AG10803 (cell line): ENCODE data around the gene GORASP1.

Source experiments
- DNase-seq: peaks from one replicate; pipeline ENCODE4 v3.0.0; 2010; ENCODE audit warnings: low read depth
- H3K4me3 ChIP-seq: 2 replicates; pipeline ENCODE4 v1.5.1; 2011; ENCODE audit warnings: mild to moderate bottlenecking, low read length, control low read depth
- TF ChIP-seq, protein P1 (sequence below): conservative IDR thresholded peaks from 2 replicates; pipeline ENCODE4 v1.5.1; 2011; ENCODE audit warnings: mild to moderate bottlenecking, low read length, control low read depth, inconsistent platforms

The GORASP1 gene

DNA sequence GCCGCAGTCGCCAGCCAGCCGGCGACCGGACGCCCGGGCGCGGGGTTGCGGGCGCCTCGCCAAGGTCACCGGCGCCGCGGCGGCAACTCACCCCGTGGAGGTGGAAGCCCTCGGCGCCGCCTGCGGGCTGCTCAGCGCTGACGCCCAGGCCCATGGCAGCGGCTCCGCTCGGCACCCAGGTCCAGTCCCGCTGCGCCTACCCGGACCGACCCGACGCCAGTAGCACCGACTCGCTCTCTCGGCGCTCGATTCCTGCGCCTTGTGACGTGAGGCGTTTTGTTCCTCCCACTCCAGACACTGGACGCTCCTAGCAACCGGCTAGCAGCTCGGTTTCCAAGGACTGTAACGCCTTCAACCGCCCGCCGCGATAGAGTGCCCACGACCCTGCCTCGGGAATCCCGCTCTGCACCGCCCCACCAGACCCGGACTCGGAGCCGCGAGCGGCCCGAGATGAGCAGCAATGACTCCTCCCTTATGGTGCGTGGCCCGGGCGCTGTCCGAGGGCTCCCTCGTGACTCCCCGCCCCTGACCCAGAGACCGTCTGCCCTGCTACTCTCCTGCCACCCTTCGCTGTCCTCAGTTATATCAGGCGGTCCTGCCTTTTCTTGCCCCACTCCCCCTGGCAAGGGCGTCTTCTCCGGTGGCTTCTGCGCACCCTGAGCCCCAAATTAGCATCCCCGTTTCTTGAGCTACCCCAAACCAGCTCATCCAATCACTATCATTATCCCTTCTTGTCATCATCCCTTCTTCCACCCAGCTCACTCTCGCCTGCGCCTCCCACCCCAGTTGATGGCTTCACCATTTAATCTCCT is at the start of gene GORASP1, which contains the start of gene TTC21A:
GORASP1 (minus strand) TSS at position 240 of the 812 bp plus-strand sequence; CDS start at position 154, 86 bp downstream.
TTC21A (plus strand) TSS at position 293 of the 812 bp plus-strand sequence; CDS start at position 451, 158 bp downstream.
- DNase-seq = peak; percentile 86
- H3K4me3 ChIP-seq = peak within 1 kb of the TSS; percentile 95
- TF ChIP-seq, protein P1, sequence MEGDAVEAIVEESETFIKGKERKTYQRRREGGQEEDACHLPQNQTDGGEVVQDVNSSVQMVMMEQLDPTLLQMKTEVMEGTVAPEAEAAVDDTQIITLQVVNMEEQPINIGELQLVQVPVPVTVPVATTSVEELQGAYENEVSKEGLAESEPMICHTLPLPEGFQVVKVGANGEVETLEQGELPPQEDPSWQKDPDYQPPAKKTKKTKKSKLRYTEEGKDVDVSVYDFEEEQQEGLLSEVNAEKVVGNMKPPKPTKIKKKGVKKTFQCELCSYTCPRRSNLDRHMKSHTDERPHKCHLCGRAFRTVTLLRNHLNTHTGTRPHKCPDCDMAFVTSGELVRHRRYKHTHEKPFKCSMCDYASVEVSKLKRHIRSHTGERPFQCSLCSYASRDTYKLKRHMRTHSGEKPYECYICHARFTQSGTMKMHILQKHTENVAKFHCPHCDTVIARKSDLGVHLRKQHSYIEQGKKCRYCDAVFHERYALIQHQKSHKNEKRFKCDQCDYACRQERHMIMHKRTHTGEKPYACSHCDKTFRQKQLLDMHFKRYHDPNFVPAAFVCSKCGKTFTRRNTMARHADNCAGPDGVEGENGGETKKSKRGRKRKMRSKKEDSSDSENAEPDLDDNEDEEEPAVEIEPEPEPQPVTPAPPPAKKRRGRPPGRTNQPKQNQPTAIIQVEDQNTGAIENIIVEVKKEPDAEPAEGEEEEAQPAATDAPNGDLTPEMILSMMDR = no peak

DNA sequence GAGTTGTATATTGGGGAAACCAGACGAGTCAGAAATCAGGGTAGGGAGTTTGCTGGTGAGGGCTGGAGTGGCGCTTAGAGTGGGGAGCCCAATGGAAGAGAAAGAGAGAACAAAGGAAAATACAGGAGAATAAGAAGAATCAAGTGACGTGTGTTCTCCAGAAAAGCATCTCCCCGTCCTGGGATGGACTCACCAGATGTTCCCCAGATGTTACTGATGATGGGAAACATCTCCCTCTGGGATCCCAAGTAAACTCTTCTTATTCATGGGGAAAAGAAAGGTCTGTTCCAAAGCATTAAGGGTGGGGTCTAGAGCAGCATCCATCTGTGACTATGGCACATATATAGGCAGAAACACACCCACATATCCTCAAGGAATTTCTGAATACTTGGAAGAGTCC is 49.0 kb upstream of the GORASP1 start:
- peak; percentile 65 for DNase-seq
- H3K4me3 ChIP-seq = no peak overlapping the region
- TF ChIP-seq, protein P1 = no peak

DNA sequence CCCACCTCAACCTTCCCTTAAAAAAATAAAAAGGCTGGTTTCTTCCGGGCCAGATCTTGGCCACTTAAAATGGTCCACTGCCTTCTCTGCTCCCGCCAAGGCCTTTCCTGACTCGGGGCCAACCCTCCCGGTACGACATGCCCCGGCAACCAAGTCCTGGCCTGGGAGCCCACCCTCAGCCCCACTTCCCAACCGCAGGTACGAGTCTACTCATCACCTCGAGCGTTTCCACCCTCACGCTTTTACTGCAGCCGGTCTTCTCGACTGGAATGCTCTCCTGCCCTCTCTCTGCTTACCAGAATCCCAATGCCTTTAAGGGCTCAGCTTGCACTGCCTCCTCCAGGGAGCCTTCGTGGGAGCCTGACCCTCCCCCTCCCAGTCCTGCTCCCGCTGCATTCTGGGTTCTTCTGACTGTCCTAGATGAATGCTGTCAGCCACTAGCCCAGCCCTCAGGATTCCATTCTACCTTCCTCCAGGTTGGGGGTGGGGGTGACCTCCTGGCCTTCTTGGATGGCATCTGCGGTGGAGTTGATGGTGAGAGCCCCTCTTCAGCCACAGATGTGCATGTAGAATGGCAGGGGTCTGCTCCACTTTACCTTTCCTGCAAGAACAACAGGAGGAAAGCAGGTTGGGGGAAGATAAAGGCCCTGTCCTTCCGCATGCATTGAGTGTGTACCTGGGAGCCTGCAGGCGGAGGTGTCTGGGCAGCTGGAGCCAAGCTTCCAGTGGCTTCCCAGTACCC is 47.0 kb upstream of the GORASP1 start:
- DNase-seq = no peak
- H3K4me3 ChIP-seq = no peak overlapping the region
- TF ChIP-seq, protein P1 = no peak

DNA sequence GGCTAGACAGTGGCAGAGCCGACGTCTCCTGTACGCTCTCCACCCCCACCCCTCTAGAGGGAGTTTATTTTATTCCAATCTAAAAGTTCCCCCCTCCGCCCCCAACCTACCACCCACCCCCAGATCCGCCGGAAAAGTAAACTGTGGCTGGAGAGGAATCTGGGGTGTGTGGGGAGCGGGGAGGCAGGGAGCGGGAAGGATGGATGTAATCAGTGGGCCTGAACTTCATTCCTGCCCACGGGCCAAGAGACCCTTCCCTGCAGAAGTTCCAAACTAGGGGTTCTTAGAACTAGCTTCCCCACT is 46.5 kb upstream of the GORASP1 start:
- DNase-seq = no peak
- TF ChIP-seq, protein P1 = no peak
- H3K4me3 ChIP-seq = peak overlapping the region; percentile 56

DNA sequence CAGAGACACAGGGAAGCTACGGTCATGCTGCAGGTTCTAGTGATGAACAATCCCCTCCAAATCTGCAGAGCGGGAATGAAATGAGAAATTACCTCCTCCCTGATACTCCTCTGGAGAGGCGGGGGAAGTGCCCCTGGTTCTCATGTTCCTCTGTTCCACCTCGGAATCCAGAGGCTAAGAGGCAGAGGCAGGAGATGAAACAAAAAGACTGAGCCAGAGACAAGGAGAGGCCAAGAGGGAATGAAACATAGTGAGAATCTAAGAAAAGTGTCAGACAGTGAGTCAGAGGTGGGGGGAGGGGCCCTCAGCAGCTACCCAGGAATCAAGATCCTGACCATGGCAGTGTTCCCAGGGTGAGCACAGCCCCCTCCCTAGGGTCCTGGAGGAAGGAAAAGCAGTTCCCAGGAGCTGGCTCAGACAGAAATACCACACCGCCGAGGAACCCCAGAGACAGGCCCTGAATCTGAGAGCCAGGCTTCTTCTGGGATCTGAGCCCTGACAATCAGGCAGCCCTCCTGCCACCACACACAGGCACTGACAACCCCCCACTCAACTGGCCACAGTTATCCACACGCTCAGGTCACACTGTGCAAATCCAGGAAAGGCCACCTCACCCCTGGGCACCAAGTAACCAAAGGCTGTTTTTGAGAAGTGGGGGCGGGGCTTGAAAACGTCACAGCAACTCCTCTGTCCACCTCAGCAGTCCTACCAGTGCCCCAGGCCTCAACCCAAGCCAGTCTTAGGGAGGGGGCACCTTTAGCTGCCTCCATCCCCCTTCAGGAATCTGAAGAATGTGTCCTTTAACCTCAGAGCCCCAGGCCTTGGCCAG is 43.6 kb upstream of the GORASP1 start:
- peak; percentile 96 for DNase-seq
- TF ChIP-seq, protein P1 = no peak
- peak overlapping the region; percentile 89 for H3K4me3 ChIP-seq

DNA sequence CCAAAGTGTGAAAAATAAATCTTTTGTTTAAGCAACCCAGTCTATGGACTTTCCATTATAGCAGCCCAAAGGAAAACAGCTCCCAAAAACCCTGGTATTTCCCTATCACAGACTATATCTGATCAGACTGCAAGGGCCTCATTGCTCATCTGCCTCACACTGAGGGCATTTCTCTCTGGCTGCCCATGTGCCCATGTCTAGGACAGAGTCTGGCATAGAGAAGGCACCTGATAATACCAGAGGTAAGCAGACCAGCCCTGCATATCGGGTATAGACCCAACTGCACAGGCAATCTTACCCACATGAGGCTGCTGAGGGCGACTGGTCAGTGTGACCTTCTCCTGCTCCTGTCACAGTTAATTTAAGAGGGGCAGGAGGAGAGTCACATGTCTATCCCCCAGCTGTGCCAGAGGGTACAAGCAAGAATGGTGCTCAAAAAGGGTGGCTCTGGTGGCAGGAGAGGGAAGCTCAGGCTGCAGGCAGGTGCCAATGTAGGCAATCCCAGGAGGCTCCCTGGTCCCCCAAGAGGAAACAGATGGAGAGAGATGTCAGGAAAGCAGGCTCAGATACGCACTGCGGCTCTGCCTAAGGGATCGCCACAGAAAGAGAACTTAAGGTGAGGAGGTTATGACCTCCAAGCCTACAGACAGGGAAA is 42.8 kb upstream of the GORASP1 start:
- no peak for DNase-seq
- TF ChIP-seq, protein P1 = peak; percentile 22; the same call in 1 of the 2 replicates
- peak overlapping the region; percentile 58 for H3K4me3 ChIP-seq
